GM12891 (cell line): ENCODE results near the gene WWP2.
A peak's percentile ranks its signal among the peaks of the same experiment; 100 is the strongest.
"Not testable (repeated sequence)": the region's sequence is repeated elsewhere in the genome, so short reads cannot be mapped to it uniquely, and the experiment has no call there.

ENCODE experiments used
- DNase-seq: peaks from one replicate; pipeline ENCODE4 v3.0.0; 2011; ENCODE audit warnings: low spot score; ENCODE audit not compliant: insufficient read length
- FAIRE-seq: peaks from 2 replicates; lab custom pipeline; 2011; peaks lifted over from hg19 to GRCh38; lab: Jason Lieb, UNC
- PAX5 ChIP-seq: IDR thresholded peaks from 2 replicates; pipeline ENCODE4 v1.6.1; 2011; ENCODE audit warnings: low read length, moderate library complexity, mild to moderate bottlenecking; ENCODE audit not compliant: insufficient read depth, severe bottlenecking
- POLR2A ChIP-seq: IDR thresholded peaks from 2 replicates; pipeline ENCODE4 v1.6.1; 2011; ENCODE audit warnings: low read depth, low read length, control low read depth
- POLR2AphosphoS5 ChIP-seq: IDR thresholded peaks from 2 replicates; pipeline ENCODE4 v1.6.1; 2011; ENCODE audit warnings: low read depth, low read length, control low read depth
- POU2F2 ChIP-seq: IDR thresholded peaks from 2 replicates; pipeline ENCODE4 v1.6.1; 2011; ENCODE audit warnings: low read depth, mild to moderate bottlenecking, control low read depth, low read length, moderate library complexity
- SPI1 ChIP-seq: IDR thresholded peaks from 2 replicates; pipeline ENCODE4 v1.6.1; 2011; ENCODE audit warnings: low read depth, low read length, control low read depth
- TAF1 ChIP-seq: IDR thresholded peaks from 2 replicates; pipeline ENCODE4 v1.6.1; 2011; ENCODE audit warnings: low read depth, low read length, control low read depth

WWP2 gene

GRCh38 chr16:69725480-69726312 lies 36.4 kb upstream of the WWP2 start:
- no peak for DNase-seq
- FAIRE-seq: no peak
- no peak for TF ChIP-seq POLR2A
- TF ChIP-seq PAX5: no peak
- TF ChIP-seq TAF1: no peak
- no peak for TF ChIP-seq SPI1
- no peak for TF ChIP-seq POLR2AphosphoS5
- TF ChIP-seq POU2F2: no peak

GRCh38 chr16:69726313-69727060 lies 35.6 kb upstream of the WWP2 start, which contains the start of gene NQO1:
Gene NQO1 (minus strand): TSS chr16:69726560. CDS start chr16:69726439, 121 bp downstream.
- DNase-seq: peak; percentile 93
- TF ChIP-seq PAX5: no peak
- peak; percentile 90 for TF ChIP-seq POLR2AphosphoS5
- TF ChIP-seq SPI1: peak; percentile 14; the same call in 1 of the 2 replicates
- TF ChIP-seq TAF1: peak; percentile 41; the same call in 1 of the 2 replicates
- TF ChIP-seq POLR2A: peak; percentile 87
- peak; percentile 32; the same call in 1 of the 2 replicates for TF ChIP-seq POU2F2
- FAIRE-seq: peak; percentile 79

GRCh38 chr16:69727916-69728270 lies 34.2 kb upstream of the WWP2 start:
- no peak for FAIRE-seq
- no peak for DNase-seq
- TF ChIP-seq POLR2AphosphoS5 (no peak), PAX5 (no peak), TAF1 (no peak), POU2F2 (no peak), POLR2A (no peak), SPI1 (no peak)

- FAIRE-seq: not testable (repeated sequence)
Observed at GRCh38 chr16:69729030-69729429, 33.1 kb upstream of the WWP2 start.

GRCh38 chr16:69731280-69731679 lies 30.9 kb upstream of the WWP2 start:
- not testable (repeated sequence) for DNase-seq, FAIRE-seq

More at GRCh38 chr16:69729030-69729429, 33.1 kb upstream of the WWP2 start:
- not testable (repeated sequence) for DNase-seq

- TF ChIP-seq TAF1 (no peak), POU2F2 (no peak), POLR2AphosphoS5 (no peak), POLR2A (no peak), SPI1 (no peak), PAX5 (no peak)
- DNase-seq (no peak), FAIRE-seq (no peak)
Observed at GRCh38 chr16:69732101-69732500, 30.0 kb upstream of the WWP2 start.

- FAIRE-seq (no peak), DNase-seq (no peak)
- TF ChIP-seq PAX5 (no peak), TAF1 (no peak), SPI1 (no peak), POU2F2 (no peak), POLR2AphosphoS5 (no peak), POLR2A (no peak)
Observed at GRCh38 chr16:69741519-69741918, 20.6 kb upstream of the WWP2 start.

GRCh38 chr16:69741951-69742904 lies 19.9 kb upstream of the WWP2 start:
- no peak for TF ChIP-seq PAX5
- no peak for TF ChIP-seq POLR2A
- no peak for TF ChIP-seq POU2F2
- TF ChIP-seq SPI1: no peak
- TF ChIP-seq TAF1: no peak
- no peak for TF ChIP-seq POLR2AphosphoS5
- no peak for DNase-seq
- no peak for FAIRE-seq
